DND-41 (cell line): ENCODE data around the gene VANGL1.
A peak's percentile ranks its signal among the peaks of the same experiment; 100 is the strongest.

ENCODE experiments used
- ATAC-seq: fragments of 200-7000 bp; cut with Tn5 transposase; 3 replicates; pipeline ENCODE4 v1.9.1; 2021; ENCODE audit warnings: low read depth; ENCODE audit not compliant: insufficient read depth
- DNase-seq: peaks from one replicate; pipeline ENCODE4 v3.0.0-alpha.2; 2020
- H2AFZ ChIP-seq: 2 replicates; pipeline ENCODE4 v1.6.0; 2012; ENCODE audit warnings: low read depth, low read length
- H3K27ac ChIP-seq: 2 replicates; pipeline ENCODE4 v1.5.1; 2012; ENCODE audit warnings: low read length, inconsistent platforms
- H3K27me3 ChIP-seq: fragments of 200-600 bp; sonication (generic); 2 replicates; pipeline ENCODE4 v1.6.0; 2012; ENCODE audit warnings: low read length, mild to moderate bottlenecking, inconsistent platforms; ENCODE audit not compliant: insufficient read depth, poor library complexity
- H3K36me3 ChIP-seq: 2 replicates; pipeline ENCODE4 v1.5.1; 2012; ENCODE audit warnings: low read length, inconsistent platforms; ENCODE audit not compliant: insufficient read depth
- H3K4me1 ChIP-seq: 2 replicates; pipeline ENCODE4 v1.5.1; 2012; ENCODE audit warnings: mild to moderate bottlenecking, low read length; ENCODE audit not compliant: insufficient read depth
- H3K4me2 ChIP-seq: 2 replicates; pipeline ENCODE4 v1.6.0; 2012; ENCODE audit warnings: mild to moderate bottlenecking, moderate library complexity, low read length, inconsistent platforms; ENCODE audit not compliant: insufficient read depth
- H3K4me3 ChIP-seq, 2 experiments: fragments of 200-600 bp in 1 of 2; shearing (Covaris generic) in 1 of 2; 2 replicates each; pipeline ENCODE4 v1.5.1; 2012 to 2016; ENCODE audit warnings: inconsistent platforms in 2 of 2, low read length in 2 of 2, mild to moderate bottlenecking in 2 of 2, low read depth in 1 of 2, moderate library complexity in 1 of 2
- H3K79me2 ChIP-seq: 2 replicates; pipeline ENCODE4 v1.6.0; 2012; ENCODE audit warnings: low read length, inconsistent platforms; ENCODE audit not compliant: insufficient read depth
- H3K9ac ChIP-seq: 2 replicates; pipeline ENCODE4 v1.6.0; 2012; ENCODE audit warnings: low read depth, mild to moderate bottlenecking, inconsistent platforms, low read length, moderate library complexity
- H3K9me3 ChIP-seq: 2 replicates; pipeline ENCODE4 v1.5.1; 2012; ENCODE audit warnings: low read length, moderate library complexity, mild to moderate bottlenecking, inconsistent platforms; ENCODE audit not compliant: insufficient read depth, severe bottlenecking
- H4K20me1 ChIP-seq: 2 replicates; pipeline ENCODE4 v1.6.0; 2012; ENCODE audit warnings: low read length; ENCODE audit not compliant: insufficient read depth
- EZH2 ChIP-seq: IDR thresholded peaks from 3 replicates; pipeline ENCODE4 v1.6.1; 2012; ENCODE audit warnings: borderline replicate concordance, low read depth, mild to moderate bottlenecking, moderate library complexity, low read length, inconsistent platforms; ENCODE audit not compliant: severe bottlenecking
- TF ChIP-seq, protein P1 (sequence below): IDR thresholded peaks from 2 replicates; pipeline ENCODE4 v1.5.1; 2012; ENCODE audit warnings: borderline replicate concordance, low read length, moderate library complexity, mild to moderate bottlenecking; ENCODE audit not compliant: poor library complexity, severe bottlenecking; ENCODE audit errors: extremely low read depth

VANGL1 gene

DNA sequence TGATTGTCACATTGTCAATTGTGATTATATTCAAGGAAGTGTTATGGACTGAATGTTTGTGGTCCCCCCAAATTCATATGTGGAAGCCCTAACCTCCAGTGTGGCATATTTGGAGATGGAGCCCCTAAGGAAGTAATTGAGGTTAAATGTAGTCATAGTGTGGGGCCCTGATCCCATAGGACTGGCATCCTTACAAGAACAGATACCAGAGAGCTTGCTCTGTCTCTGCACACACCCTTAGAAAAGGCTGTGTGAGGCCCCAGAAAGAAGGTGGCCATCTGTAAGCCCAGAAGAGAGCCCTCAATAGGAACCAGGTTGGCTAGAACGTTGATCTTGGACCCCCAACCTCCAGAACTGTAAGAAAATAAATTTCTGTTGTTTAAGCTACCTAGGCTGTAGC lies 28.1 kb downstream of the VANGL1 start:
- DNase-seq = no peak
- TF ChIP-seq, protein P1, sequence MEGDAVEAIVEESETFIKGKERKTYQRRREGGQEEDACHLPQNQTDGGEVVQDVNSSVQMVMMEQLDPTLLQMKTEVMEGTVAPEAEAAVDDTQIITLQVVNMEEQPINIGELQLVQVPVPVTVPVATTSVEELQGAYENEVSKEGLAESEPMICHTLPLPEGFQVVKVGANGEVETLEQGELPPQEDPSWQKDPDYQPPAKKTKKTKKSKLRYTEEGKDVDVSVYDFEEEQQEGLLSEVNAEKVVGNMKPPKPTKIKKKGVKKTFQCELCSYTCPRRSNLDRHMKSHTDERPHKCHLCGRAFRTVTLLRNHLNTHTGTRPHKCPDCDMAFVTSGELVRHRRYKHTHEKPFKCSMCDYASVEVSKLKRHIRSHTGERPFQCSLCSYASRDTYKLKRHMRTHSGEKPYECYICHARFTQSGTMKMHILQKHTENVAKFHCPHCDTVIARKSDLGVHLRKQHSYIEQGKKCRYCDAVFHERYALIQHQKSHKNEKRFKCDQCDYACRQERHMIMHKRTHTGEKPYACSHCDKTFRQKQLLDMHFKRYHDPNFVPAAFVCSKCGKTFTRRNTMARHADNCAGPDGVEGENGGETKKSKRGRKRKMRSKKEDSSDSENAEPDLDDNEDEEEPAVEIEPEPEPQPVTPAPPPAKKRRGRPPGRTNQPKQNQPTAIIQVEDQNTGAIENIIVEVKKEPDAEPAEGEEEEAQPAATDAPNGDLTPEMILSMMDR = no peak
- TF ChIP-seq EZH2 = no peak
- no peak for ATAC-seq
- Histone ChIP-seq H3K79me2 (peaks cover 37% of the 10 kb centered on the region), H3K4me3 (no peak overlapping the region), H3K27ac (peak overlapping the region; percentile 97), H3K9me3 (no peaks in the 10 kb centered on the region), H3K9ac (peak overlapping the region; percentile 53; the same call in 1 of the 2 replicates), H3K4me2 (0 out of 2 replicates have a peak overlapping the region, but pooled peaks have one; percentile 57), H3K27me3 (no peaks in the 10 kb centered on the region), H3K36me3 (peaks cover 45% of the 10 kb centered on the region), H4K20me1 (0 out of 2 replicates have a peak, but pooled peaks cover 8% of the 10 kb centered on the region), H3K4me1 (peaks cover 71% of the 10 kb centered on the region), H2AFZ (no peak overlapping the region)

DNA sequence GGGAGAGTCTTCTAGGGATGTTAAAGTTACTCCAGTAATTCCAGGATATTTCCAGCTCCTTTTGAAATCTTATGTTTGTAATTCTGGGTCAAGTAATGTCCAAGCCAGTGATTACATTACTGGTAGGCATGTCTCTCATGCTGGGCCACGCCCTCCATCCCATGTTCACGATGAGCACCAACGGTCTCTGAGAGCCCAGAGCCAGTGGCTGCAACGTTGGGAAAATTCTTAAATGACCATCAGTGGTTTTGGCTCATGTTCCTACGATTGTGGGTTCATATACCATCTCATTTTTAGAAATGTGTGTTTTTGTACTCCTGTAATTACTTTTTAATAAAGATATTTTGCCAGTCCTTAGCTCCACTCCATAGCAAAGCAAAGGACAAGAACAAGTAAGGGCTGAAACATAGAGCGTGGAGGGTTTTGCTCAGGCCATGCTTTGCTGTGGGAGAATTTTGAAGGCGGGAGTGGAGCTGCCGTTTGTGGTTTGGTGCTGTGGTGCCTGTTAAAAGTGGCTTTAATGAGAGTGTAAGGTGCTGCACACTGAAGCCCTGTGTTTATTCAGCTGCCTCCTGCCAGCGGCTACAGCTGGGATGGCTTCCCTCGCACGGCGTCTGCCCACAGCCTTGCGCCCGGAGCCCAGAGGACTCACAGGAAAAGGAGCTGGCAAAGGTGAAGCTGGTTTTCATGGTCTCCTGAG lies 28.9 kb downstream of the VANGL1 start:
- peaks cover 37% of the 10 kb centered on the region for H3K36me3 ChIP-seq
- peak overlapping the region in 1 of 2 experiments; percentile 43; a peak in 2 of 4 replicates for H3K4me3 ChIP-seq
- peak overlapping the region; percentile 15; the same call in 1 of the 2 replicates for H2AFZ ChIP-seq
- peaks cover 36% of the 10 kb centered on the region for H3K79me2 ChIP-seq
- H3K4me2 ChIP-seq = peak overlapping the region; percentile 57
- no peaks in the 10 kb centered on the region for H3K9me3 ChIP-seq
- H4K20me1 ChIP-seq = 0 out of 2 replicates have a peak, but pooled peaks cover 8% of the 10 kb centered on the region
- no peaks in the 10 kb centered on the region for H3K27me3 ChIP-seq
- DNase-seq (peak; percentile 86), ATAC-seq (peak; percentile 90)
- peaks cover 66% of the 10 kb centered on the region for H3K4me1 ChIP-seq
- H3K27ac ChIP-seq = peak overlapping the region; percentile 97
- no peak for TF ChIP-seq EZH2
- TF ChIP-seq, protein P1 = no peak
- H3K9ac ChIP-seq = peak overlapping the region; percentile 53

DNA sequence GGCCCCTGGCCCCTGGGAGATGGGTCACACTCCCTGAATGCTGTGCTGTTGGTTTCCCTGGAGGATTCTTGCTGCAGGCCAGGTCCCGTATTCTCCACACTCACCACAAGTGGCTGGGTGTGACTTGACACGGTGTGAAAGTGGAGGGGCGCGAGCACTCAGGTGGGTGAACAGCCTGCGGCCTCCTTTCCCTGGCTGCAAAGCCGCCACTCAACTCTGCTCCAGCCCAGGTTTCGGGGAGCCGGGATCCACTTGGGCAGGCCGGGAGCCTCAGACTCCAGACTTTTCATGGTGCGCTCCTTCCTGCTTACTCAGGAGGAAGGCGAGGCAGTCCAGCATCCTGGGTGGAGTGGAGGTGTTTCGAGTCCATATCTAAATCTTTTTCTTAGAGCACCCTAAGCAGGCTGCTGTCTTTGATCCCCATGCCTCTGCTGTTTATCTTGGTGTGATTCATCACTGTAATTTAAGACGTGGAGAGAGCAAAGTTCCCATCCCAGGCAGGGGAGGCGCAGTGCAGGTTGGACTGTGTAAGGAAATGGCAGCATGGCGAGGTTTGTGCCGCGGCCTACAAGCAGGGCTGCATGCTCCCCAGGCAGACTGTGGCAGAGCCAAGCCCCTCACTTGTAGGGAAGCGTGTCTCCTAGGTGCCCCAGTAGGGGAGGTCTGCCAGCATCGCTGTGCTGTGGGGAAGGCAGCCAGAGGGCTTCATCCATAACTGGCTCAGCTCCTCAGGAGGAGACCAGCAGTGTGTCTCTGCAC lies 29.6 kb downstream of the VANGL1 start:
- Histone ChIP-seq H2AFZ (0 out of 2 replicates have a peak overlapping the region, but pooled peaks have one; percentile 6), H4K20me1 (0 out of 2 replicates have a peak, but pooled peaks cover 8% of the 10 kb centered on the region), H3K4me3 (peak overlapping the region in 1 of 2 experiments; percentile 43; a peak in 2 of 4 replicates), H3K27me3 (no peaks in the 10 kb centered on the region), H3K9ac (peak overlapping the region; percentile 53), H3K27ac (peak overlapping the region; percentile 97), H3K4me1 (peaks cover 62% of the 10 kb centered on the region), H3K36me3 (peaks cover 30% of the 10 kb centered on the region), H3K79me2 (peaks cover 35% of the 10 kb centered on the region), H3K9me3 (no peaks in the 10 kb centered on the region), H3K4me2 (peak overlapping the region; percentile 57)
- peak; percentile 36 for DNase-seq
- ATAC-seq = peak; percentile 53
- TF ChIP-seq, protein P1 = peak; percentile 8
- TF ChIP-seq EZH2 = no peak
